HL-60 (cell line): ENCODE data around the gene SLC35E3.

ENCODE experiments used
- DNase-seq, 2 experiments: peaks; one replicate each; pipeline ENCODE4 v3.0.0-alpha.2; 2010 to 2020; ENCODE audit warnings: low read depth in 1 of 2, low spot score in 1 of 2
- H3K27ac ChIP-seq: fragments of 250-450 bp; sonication (Bioruptor Pico); replicated peaks from 2 replicates; pipeline ENCODE4 v1.5.1; 2020; ENCODE audit warnings: mild to moderate bottlenecking, moderate library complexity
- H3K27me3 ChIP-seq: fragments of 250-450 bp; sonication (Bioruptor Pico); 2 replicates; pipeline ENCODE4 v1.5.1; 2021; ENCODE audit warnings: mild to moderate bottlenecking, moderate library complexity; ENCODE audit not compliant: insufficient read depth, poor library complexity, severe bottlenecking
- H3K4me3 ChIP-seq: replicated peaks from 2 replicates; pipeline ENCODE4 v1.5.1; 2011; ENCODE audit warnings: mild to moderate bottlenecking, control low read depth, low read length; ENCODE audit not compliant: insufficient read depth
- GABPA ChIP-seq: IDR thresholded peaks from 2 replicates; pipeline ENCODE4 v1.6.1; 2012; ENCODE audit warnings: low read depth
- POLR2AphosphoS5 ChIP-seq: IDR thresholded peaks from 2 replicates; pipeline ENCODE4 v1.6.1; 2012; ENCODE audit warnings: low read depth
- REST ChIP-seq: IDR thresholded peaks from 2 replicates; pipeline ENCODE4 v1.6.1; 2012; ENCODE audit warnings: low read depth; ENCODE audit not compliant: insufficient replicate concordance
- SPI1 ChIP-seq: IDR thresholded peaks from 2 replicates; pipeline ENCODE4 v1.6.1; 2012; ENCODE audit warnings: low read depth, mild to moderate bottlenecking, borderline replicate concordance
- TF ChIP-seq, protein P1 (sequence below): IDR thresholded peaks from one replicate; pipeline ENCODE4 v1.5.1; 2011; ENCODE audit warnings: low read length, control low read depth, inconsistent platforms; ENCODE audit not compliant: insufficient read depth

The SLC35E3 gene

GRCh38 chr12:68768431-68768939 is 22.5 kb downstream of the SLC35E3 start:
- Histone ChIP-seq H3K27ac (no peak overlapping the region), H3K27me3 (no peaks in the 10 kb centered on the region), H3K4me3 (no peak overlapping the region)
- no peak for DNase-seq
- TF ChIP-seq GABPA (no peak), POLR2AphosphoS5 (no peak), SPI1 (no peak), REST (no peak)
- TF ChIP-seq, protein P1, sequence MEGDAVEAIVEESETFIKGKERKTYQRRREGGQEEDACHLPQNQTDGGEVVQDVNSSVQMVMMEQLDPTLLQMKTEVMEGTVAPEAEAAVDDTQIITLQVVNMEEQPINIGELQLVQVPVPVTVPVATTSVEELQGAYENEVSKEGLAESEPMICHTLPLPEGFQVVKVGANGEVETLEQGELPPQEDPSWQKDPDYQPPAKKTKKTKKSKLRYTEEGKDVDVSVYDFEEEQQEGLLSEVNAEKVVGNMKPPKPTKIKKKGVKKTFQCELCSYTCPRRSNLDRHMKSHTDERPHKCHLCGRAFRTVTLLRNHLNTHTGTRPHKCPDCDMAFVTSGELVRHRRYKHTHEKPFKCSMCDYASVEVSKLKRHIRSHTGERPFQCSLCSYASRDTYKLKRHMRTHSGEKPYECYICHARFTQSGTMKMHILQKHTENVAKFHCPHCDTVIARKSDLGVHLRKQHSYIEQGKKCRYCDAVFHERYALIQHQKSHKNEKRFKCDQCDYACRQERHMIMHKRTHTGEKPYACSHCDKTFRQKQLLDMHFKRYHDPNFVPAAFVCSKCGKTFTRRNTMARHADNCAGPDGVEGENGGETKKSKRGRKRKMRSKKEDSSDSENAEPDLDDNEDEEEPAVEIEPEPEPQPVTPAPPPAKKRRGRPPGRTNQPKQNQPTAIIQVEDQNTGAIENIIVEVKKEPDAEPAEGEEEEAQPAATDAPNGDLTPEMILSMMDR = no peak

- H3K4me3 ChIP-seq = no peak overlapping the region
- H3K27ac ChIP-seq = no peak overlapping the region
- no peaks in the 10 kb centered on the region for H3K27me3 ChIP-seq
- TF ChIP-seq, protein P1 = no peak
- TF ChIP-seq SPI1 (no peak), GABPA (no peak), REST (no peak), POLR2AphosphoS5 (no peak)
- DNase-seq = no peak
Measured at GRCh38 chr12:68769941-68770340, 24.0 kb downstream of the SLC35E3 start.

DNA sequence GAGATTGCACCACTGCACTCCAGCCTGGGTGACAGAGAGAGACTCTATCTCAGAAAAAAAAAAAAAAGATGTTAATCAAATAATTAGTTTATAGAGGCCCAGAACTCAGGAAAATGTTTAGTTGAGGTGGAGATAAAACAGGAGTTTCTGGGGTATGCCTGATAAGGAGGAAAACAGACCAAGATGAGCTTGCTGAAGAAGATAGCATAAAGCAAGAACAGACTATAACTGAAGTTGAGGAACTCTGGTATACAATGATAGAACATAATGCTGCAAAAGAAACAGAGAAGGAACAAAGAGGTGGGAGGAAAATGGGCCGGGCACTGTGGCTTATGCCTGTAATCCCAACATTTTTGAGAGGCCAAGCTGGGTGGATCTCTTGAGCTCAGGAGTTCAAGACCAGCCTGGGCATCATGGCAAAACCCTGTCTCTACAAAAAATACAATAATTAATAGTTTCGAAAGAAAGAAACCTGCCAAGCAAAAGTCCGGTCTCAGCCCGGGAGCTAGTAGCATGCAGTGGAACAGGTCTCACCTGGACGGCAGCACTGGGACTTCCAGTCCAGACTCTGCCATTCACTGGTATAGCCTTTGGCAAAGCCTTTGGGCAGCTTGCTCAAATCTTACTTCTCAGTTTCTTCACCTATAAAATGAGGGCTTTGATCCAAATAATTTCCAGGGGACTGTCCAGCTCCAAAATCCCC is 25.4 kb downstream of the SLC35E3 start:
- Histone ChIP-seq H3K27me3 (no peaks in the 10 kb centered on the region), H3K27ac (no peak overlapping the region), H3K4me3 (no peak overlapping the region)
- TF ChIP-seq REST (no peak), SPI1 (no peak), POLR2AphosphoS5 (no peak), GABPA (no peak)
- TF ChIP-seq, protein P1 = no peak
- no peak for DNase-seq
